ENCODE measurements around the gene RAB40AL.

RAB40AL gene

GRCh38 chrX:102983205-102983604, 46.1 kb downstream of the RAB40AL start:
- no peak for FAIRE-seq

GRCh38 chrX:102985192-102985591, 48.1 kb downstream of the RAB40AL start:
- no peak for FAIRE-seq

Data from colon (tissue), 2 donors.